Measurements from ENCODE around the gene SH2D3C. TPM values are rescaled to one million over a fixed set of nuclear protein-coding genes. Genes with fewer than 3 reads are reported as not detected.

Gene SH2D3C
- total and polyA plus RNA-seq, 2 of the 8 experiments (the other 6 are each of a cell fraction or from before 2014, with no cell fraction given) = 6.4 to 8.1 TPM

DNA sequence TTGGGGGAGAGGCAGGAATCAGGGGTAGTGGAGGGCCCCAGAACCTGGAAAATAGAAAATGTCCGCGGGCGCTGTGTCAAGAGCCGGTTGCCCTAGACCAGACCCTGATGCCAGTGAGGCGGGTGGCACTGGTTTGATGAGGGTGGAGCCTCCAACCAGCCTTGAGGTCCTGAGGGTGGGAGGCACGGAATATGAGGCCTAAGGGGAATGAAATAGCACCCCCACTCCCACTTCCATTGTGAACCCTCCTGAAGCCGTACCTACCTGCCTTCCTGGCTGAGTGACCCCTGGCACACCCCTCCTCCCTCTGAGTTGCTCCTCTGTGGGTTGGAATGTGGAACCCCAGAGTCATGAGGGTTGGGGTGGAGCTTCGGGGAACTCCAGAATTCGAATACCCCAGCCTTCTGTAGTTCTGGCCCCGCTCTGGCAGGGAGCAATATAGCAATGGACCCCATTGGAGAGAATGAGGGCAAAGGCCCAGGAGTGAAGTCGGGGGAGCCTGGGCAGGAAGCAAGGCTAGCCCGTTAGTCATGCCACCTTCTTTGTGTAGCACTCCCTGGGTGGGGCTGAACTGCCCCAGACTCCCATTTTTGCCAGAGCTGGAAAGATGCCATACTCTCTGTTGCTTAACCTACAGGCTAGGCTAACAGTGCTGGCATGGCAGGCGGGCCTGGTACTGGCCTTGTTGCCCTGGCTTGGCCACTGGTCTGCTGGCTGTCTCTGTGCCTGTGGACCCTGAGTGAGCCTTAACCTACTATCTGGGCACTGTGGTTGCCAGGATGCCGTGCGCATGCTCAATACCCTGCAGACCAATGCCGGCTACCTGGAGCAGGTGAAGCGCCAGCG is 25.3 kb upstream of the SH2D3C start (continued):
- TF ChIP-seq CHD7 (IDR thresholded peaks at IDR 0.05; ENCODE audit: insufficient replicate concordance, low read length) (no peak), POLR2A (IDR thresholded peaks at IDR 0.05; ENCODE audit: control extremely low read depth in 1 of 2, low read depth in 2 of 2, low read length in 2 of 2) (peak in 1 of 2 experiments; percentile 29; a peak in 1 of 3 replicates), MAX (IDR thresholded peaks at IDR 0.05) (no peak)
